ENCODE measurements around the gene KCNQ1. TPM values are rescaled to one million over a fixed set of nuclear protein-coding genes. Genes with fewer than 3 reads are reported as not detected.

The KCNQ1 gene
- total RNA-seq, 1 donor from 2014 or later = 7.9 TPM

DNA sequence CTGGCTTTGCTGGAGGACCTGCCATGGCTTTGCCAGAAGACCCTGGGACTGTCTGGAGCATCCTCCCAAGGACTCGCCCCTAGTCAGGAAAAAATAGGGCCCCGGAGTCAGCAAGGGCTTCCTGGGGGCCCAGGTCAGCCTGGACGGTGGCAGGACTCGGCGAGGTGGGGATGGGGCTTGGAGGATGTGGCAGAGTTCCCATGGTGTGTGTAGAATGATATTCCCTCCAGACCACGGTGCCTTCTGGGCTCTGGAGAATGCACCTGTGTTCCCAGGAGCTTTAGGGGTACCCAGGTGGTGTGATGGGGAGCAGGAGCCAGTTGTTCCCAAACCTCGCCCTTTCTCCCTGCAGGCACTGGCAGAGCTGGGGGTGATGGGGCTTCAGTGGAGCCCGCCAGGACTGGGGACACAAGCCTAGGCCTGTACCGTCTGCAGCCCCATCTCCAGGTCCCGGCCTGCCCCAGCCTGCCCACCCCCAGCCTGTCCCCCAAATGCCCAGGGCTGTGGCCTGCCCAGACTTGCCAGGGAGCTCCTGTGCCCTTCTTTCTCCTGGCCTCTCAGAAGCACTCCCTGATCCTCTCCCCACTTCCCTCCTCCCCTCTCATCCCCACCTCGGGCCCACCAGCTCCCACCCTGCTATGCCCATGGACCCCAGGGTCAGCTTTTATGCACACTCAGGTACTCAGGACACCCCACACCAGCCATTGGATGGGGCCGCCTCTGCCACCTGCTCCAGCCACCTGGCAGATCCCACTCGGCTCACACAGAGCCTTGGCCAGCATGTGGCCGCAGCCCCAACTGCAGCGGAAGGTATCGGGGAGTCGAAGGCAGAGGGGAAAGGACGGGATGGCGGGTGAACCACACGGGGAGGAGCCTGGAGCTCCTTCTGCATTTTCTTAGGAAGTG, 358.6 kb downstream of the KCNQ1 start:
- DNase-seq (ENCODE audit: low spot score) = peak; percentile 71

DNA sequence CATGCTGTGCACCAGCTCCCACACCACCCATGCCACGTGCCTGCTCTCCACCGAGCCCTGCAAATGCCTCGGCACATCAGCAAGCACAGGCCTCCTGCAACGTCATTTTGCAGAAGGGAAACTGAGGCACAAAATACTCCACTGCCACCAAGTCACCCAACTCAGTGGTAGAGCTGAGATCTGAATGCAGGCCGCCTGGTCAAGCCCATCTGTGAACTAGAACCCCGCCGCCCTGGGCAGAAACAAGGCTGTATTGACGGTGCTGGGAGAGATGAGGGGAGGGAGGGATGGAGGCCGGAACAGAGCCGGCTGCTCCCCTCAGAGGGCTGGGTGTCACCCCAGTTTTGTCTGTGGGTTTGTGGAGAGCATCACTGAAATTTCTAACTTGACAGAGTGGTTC, 359.4 kb downstream of the KCNQ1 start:
- no peak for DNase-seq (ENCODE audit: low spot score)

DNA sequence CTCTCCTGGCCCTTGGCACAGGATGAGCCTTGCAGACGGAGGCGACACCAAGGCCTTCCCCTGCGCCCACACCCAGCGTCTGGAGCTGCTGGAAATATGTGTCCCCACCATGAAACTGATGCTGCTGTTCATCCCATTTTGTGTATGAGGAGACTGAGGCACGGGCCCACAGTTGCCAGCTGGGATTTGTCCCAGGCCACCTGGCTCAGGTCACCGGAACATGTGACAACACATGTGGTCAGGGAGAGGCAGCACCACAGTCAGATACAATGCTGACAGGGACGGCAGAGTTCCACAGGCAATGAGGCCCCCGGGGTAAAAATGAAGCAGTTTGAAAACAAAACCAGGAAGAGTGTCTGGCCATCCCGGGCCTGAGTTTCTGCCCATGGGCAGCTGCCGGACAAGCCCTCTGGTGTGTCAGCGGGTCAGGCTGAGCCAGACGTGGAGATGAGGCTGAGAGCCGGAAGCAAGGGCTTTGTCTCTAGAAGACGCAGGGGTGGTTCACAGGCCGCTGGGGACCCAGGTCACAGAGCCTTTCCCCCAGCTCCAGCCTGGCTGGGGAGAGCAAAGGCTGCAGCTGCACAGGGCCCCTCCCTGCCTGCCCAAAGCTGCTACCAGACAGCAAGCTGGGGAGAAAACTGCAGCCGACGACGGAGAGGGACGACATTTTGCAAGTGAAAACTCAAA, 360.0 kb downstream of the KCNQ1 start:
- no peak for DNase-seq (ENCODE audit: low spot score)

DNA sequence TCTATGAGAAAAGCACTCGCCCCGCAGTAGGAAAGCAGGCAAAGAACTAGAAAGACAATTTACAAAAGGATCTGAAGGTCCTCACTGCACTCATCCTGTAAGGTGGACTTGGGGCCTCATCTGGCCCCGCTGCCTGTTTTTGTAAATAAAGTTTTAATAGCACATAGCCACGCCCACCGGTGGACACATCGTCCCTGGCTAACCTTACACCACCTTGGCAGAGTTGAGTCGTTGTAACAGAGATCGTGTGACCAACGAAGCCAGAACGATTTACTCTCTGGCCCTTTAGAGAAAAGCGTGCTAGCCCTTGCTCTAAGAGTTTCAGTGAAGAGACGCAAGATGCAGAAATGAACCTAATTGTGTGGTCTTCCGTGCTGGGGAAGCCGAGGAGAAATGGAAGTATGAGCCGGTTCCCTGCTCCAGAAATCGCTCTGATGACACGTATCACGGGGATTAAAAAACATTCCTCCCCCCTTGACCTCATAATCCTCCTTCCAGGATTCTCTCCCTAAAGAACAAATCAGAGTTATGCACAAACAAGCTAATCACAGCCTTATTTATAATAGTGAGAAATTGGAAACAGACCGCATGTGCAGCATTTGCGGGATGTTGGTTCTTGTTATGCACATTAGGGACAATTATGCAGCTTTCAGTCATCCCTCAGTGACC, 360.7 kb downstream of the KCNQ1 start:
- no peak for DNase-seq (ENCODE audit: low spot score)

DNA sequence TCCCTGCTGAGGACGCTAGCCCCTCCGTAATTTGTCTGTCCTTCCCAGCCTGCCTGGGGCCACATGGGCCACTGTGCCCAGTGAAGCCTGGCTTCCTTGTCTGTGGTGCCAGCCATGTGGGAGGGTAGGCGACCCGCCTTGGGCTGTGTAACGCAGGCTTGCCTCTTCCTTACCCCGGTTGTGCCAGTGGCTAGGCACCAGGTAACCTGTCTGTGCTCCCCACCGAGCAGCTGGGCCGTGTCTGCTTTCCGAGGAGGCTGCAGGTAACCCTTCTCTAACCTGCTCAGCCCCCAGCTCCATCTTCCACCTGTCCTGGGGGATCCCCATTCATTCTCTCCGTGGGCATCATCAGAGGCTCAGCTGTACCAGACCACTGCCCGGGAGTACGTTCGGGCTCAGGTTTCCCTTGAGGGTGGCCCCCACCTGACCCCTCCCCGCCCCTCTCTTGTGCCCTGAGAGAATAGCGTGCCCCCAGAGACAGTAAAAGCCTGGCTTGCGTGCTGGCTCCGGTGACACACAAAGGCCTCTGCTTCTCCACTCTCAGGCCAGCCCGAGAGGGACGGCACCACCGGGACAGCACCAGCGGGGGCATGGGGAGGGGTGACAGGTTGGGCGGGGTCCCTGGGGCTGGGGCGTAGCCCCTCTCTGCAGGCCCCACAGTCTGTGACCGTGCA, 361.7 kb downstream of the KCNQ1 start:
- no peak for DNase-seq (ENCODE audit: low spot score)

DNA sequence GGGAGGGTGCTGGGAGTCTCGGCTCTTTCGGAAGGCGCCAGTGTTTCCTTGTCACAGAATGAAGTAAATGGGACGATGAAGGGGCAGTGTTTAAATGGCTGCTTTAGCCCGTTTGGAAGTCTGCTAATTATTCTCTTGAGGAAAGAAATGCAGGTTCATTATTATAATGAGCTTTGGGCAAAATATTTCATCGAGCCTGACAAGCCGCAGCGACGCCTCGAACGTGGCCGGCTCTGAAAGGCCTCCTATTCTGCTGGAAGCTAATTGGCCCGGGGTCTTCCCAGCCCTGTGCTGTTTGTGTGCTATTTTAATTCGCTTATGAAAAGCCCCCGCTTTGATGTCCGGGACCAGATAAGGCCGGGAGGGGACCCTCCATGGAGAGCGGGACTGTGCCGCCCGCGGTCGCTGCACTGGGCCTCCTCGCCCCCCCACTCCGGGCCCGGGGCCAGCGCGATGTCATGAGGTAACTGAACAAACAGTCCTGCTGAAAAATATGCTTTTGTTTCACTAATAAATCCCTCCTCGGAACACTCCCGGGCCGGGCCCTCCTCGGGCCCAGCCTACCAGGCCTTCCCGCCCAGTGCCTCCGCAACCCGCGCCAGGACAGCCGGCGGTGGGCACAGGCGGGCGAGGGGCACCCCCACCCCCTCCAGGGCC, 362.3 kb downstream of the KCNQ1 start:
- peak; percentile 69 for DNase-seq (ENCODE audit: low spot score)

DNA sequence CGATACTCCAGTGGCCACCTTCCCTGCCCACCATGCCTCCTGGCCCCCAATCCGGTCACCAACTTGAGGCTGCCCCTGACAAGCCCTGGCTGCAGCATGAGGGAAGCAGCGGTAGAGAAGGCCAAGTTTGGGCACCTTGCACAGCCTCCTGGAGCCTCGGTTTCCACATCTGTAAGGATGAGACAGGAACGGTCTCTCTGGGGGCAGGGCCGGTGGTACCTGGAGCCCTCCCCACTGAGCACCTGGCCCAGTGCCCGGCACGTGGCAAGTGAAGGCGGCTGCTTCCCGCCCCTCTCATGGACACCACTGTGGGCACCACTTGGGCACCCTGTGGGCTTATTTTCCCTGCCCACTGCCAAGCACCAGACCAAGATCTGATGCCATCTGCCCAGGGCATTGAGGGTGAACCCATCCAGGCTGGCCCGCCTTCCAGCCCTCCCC, 363.0 kb downstream of the KCNQ1 start:
- no peak for DNase-seq (ENCODE audit: low spot score)

DNA sequence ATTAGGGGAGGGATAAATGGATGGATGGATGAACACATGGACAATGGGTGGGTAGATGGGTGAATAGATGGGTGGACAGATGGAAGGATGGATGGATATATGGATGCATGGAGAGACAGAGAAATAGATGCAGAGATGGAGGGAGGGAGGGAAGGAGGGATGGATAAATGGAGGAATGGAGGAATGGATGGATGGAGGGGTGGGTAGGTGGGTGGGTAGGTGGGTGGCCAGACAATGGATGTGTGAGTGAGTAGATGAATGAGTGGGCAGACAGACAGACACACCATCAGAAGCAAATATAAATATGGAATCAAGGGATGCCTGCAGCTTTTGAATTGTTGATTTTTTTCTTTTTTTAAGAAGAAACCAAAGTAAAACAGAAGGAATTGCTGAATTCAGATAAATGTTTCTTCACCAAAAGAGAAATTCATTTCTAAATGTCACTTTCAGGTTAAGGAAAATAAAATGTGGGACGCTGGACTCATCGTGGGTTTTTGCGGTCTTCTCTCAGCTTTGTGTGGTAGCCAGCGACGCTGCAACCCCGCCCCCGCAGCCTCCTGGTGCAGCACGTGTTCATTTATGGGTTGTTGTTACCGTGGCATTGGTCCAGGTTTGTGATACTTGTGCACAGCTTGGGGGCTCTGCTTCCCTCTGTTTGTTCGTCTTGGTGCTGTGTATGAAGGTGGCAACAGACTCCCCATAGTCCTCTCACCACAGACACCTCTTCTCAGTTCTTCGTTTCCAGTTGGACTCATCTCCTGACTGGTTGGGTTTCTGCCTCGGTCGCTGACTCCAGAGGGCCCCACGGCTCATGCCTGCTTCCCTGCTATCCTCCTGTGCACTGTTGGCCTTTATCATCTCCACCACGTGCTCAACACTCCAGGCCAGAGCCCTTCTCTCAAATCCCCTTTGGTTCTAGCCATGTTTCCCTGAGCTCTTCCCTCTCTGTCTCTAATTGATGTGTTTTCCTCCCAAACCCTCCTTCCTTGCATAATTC, 364.3 kb downstream of the KCNQ1 start:
- DNase-seq (ENCODE audit: low spot score) = no peak

DNA sequence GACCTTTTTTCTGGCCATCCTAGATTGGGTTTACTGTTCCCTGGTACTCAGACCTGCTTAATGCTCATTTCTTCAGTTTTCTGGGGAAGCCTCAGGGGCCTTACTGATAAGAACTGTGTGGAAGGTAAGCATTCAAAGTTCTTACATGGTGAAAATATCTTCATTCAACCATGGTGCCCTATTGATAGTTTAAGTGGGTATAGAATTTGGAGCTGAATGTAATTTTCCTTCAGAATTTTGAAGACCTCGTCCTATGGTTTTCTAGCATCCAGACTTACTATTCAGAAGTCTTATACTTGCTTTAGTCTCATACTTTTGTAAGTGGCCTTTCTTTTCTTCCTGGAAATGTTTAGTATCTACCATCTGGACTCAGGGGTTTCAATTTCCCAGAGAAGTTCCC, 365.0 kb downstream of the KCNQ1 start:
- no peak for DNase-seq (ENCODE audit: low spot score)

DNA sequence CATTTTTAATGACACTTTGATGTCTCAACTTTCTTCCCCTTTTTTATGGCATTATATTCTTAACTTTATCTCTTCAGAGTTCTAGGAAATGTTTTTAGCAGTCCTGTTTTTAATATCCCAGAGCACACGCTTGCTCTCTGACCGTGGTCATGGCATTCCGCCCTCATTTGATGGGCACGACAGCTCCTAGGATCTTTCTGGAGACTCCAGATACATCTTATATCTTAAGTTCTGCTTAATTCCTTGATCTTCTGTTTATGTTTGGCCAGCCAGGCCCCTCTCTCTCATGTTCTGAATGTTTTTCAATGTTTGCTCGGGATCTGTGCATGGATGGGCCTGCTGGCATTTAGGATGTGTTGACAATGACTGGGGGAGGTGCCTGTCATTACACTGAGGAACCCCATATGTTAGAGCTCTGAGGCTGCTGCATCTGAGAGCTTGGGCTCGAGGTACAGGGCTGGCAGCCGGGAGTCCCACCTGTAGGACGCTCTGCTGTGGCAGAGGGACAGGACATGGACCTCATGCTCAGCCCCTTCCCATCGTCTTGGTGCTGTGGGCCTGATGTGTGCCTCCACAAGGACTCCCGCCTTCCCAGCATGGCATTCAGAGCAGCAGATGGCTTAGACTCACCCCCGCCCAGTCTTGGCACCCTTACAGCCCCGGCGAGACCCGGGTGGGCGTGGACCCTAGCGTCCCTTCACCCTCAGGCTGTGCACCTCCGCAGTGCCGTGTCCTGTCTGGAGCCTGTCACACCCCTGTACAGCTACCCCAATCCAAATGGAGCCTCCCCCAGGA, 365.8 kb downstream of the KCNQ1 start:
- DNase-seq (ENCODE audit: low spot score) = peak; percentile 98

DNA sequence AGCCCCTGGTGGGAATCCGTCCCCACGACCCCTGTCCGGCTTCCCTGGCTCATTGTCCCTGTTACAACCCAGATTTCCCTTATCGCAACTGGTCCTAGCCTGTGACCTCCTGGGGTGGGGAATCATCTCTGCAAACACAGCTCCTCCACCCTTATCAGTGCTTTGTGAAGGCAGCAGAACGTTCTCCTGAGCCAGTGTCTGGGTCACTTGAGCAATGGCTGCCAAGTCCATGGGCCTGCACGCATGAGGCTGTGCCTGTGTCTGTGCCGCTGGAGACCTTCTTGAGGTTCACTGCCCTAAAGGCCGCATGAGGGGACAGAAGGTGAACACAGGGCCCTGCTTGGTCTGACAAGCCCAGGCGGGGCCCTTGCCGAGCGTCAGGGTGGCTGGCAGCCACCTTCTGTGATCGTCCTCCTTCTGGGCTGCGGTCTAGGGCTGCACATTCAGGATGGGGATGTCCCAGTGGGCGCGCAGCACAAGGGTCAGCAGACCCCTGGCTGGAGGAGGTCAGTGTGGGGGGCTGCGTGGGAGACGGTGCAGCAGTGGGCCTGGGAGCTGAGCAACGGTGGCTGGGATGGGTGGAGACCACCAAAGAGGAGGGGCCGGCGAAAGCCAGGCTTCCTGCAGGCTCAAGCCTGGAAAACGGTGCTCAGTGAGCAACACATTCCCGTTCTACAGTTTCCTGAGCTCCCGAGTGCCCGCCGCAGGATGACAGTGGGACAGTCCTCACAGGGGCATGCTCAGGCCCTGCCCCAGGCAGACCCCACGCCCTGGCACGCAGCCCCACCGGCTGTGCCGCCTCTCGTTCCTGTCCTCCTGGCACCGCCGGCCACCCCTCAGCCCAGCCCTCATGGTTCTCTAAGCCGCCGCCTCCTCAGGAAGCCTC, 366.6 kb downstream of the KCNQ1 start:
- DNase-seq (ENCODE audit: low spot score) = peak; percentile 73

DNA sequence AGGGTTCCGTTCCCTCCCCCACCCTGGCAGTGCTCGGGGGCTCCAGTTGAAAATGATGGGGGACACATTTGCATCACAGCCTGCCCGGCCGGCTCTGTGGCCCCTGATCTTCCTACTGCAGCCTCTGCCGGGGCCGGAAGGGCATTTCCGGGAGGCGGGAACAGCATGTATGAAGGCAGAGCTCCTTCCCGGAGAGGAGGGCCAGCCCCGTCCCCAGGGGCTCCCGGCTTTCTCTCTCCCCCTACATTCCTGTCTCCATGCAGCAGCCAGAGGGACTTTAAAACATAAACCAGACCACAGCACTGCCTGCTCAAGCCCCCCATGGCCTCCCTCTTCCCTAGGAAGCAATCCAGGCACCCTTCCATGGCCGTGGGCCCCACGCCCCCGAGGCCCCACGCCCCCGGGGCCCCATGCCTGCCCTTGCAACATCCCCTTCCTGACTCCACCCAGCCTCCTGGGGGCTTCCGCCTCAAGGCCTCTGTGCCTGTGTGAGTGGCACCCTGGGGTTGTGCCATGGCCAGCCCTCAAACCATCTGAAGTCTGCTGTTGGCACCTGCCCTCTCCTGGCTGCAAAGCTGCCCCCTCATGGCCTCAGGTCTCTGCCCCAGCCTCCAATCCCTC, 367.7 kb downstream of the KCNQ1 start:
- DNase-seq (ENCODE audit: low spot score) = peak; percentile 95

DNA sequence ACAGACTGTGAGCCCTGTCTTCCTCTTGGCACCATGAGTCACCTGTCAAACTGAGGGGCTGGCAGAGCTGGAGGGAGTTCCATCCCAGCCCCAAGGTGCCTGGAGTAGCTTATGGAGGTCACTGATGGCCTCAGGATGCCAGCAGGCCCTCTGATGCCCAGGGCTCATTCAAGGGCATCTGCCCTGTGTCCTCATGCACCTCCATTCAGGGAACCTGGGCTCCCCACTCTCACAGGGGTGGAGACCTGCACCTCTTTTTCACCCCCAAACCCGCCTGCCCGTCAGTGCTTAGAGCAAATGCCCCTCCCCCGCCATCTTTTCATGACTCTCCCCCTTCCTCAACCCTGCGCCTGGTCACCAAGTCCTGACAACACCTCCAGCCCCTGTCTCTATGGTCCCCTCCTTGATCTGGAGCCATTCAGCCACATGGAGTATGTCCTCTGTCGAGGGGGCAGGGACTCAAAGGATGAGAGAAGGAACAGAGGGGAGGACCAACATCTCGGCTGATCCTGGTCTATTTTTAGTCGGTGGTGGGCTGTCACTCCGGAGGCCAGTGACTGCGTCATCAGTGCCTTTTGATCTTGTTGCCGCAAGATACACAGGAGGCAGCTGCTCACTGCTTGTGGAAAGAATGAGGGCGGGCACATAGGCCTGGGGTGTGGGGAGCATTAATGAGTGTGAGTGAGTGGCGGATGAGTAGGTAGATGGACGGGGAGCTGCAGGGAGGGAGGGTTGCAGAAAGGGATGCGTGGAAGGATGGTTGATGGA, 368.5 kb downstream of the KCNQ1 start:
- peak; percentile 93 for DNase-seq (ENCODE audit: low spot score)

DNA sequence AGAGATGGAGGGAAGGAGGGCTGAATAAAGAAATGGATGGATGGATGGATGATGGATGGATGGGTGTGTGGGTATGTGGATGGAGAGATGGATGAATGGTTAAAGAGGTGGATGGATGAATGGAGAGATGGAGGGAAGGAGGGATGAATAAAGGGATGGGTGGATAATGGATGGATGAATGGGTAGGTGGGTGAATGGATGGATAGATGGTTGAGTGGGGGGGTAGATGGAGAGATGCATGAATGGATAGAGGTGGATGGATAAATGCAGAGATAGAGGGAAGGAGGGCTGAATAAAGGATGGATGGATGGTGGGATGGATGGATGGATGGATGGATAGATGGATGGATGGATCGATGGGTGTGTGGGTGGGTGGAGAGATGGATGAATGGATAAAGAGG, 369.2 kb downstream of the KCNQ1 start:
- no peak for DNase-seq (ENCODE audit: low spot score)

DNA sequence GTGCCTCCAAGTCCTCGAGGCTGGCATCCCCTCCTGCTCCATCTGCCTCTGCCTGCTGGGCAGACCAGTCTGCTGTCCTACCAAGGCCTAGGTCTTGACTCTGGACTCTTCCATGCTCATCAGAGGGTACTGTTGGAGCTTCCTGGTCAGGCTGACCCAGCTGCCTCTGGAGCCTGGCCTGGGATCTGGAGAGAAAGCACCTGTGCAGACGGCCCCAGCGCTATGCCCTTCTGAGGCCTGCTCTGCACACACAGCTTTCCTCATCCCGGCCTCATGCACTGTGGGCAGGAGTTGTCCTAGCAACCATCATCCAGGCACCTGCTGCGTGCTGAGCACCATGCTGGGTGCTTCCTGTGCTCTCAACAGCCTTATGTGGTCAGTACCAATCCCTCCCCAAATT, 369.9 kb downstream of the KCNQ1 start:
- DNase-seq (ENCODE audit: low spot score) = no peak

DNA sequence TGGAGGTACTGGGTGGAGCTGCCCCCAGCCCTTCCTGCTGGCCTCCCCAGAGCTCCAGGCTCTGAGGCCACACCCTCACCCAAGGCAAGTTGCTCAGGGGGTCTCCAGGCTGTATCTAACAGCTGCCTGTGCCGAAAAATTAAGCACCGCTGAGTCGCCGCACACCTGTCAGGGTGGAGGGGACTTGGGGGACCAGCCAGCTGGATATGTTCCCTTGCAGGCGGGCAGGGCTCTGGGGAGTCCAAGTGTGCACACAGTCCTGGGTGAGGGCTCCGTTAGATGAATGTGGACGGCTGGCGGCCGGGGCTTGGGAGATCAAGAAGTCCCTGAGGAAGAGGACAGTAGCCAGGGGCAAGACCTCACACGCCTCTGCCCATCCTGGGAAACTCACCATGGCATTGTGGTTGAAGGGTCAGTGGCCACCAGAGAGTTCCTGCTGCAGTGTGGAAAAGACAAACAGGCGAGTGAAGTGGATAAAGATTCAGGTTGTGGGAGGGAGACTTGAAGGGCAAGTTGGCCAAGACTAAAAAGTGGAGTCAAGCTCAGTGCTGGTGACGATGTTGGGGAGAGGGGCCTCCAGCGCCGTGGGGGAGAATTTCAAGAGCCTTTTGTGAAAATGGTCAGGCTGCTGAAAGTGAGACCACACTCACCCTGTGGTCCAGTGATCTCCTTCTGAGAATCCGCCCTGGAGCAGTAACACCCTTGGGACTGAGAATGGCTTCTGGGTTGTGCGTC, 371.1 kb downstream of the KCNQ1 start:
- no peak for DNase-seq (ENCODE audit: low spot score)

All from umbilical cord (tissue), 2 donors.